Measurements from ENCODE around the gene KIT. TPM values are rescaled to one million over a fixed set of nuclear protein-coding genes. Genes with fewer than 3 reads are reported as not detected.

The KIT gene
- total and polyA plus RNA-seq, 7 donors = 0.19 to 2.1 (median 0.92) TPM

DNA sequence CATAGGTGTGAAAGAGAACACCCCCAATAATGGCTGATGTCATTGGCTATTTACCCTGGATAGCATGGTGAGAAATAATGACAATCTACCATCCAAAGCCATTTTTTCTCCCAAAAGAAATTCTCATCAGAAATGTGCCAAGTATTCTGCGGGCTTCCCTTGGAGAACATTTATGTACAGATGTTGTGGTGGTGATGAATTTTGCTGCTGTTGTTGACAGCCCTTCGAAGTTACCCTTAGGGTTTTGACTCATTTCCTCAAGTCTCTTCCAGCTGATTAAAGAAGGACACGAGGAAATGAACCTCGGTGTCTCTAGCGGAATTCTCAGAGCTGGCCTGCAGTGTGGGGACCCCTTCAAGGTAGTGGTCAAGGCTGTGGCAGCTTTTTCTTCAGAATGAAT lies 3.4 kb downstream of the KIT start:
- WGBS, 3 donors = 57 to 64% (median 63%) methylated on average over 5 of the region's 5 CpGs
- Histone ChIP-seq H3K27ac (no peak overlapping the region), H3K36me3 (ENCODE audit: insufficient read depth in 1 of 2, low read depth in 1 of 2) (no peaks in the 10 kb centered on the region), H3K9me3 (no peaks in the 10 kb centered on the region), H3K4me1 (peaks cover 10% of the 10 kb centered on the region), H3K4me3 (no peak overlapping the region), H3K27me3 (ENCODE audit: insufficient read depth in 3 of 3, low read length in 2 of 3) (peaks cover 0 to 81% (median 2%) of the 10 kb centered on the region in 3 donors)
- no peak for ATAC-seq
- TF ChIP-seq, protein P1, sequence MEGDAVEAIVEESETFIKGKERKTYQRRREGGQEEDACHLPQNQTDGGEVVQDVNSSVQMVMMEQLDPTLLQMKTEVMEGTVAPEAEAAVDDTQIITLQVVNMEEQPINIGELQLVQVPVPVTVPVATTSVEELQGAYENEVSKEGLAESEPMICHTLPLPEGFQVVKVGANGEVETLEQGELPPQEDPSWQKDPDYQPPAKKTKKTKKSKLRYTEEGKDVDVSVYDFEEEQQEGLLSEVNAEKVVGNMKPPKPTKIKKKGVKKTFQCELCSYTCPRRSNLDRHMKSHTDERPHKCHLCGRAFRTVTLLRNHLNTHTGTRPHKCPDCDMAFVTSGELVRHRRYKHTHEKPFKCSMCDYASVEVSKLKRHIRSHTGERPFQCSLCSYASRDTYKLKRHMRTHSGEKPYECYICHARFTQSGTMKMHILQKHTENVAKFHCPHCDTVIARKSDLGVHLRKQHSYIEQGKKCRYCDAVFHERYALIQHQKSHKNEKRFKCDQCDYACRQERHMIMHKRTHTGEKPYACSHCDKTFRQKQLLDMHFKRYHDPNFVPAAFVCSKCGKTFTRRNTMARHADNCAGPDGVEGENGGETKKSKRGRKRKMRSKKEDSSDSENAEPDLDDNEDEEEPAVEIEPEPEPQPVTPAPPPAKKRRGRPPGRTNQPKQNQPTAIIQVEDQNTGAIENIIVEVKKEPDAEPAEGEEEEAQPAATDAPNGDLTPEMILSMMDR (IDR thresholded peaks at IDR 0.05) = no peak
- intact Hi-C loops (cut with DNase I) = no loop called here
- DNase-seq = no peak

DNA sequence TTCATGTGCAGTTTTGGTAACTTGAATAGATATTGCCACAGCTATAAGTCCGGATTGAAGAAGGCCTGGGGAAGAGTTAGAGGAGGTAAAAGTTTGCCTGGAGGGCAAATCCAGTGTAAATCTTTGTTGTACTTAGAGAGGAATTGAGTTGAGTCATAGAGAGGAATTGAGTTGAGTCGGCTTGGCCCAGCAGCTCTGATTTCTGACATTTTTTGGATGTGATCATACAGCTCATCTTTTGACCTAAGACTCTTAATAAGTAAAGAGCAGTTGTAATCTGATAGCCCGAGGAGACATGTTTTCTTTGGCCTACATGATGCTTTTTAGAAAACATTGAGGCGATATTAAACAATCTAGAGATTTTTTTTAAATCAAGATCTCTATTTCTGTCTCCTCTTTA lies 3.9 kb downstream of the KIT start:
- Histone ChIP-seq H3K27me3 (ENCODE audit: insufficient read depth in 3 of 3, low read length in 2 of 3) (peaks cover 0 to 76% (median 2%) of the 10 kb centered on the region in 3 donors), H3K36me3 (ENCODE audit: insufficient read depth in 1 of 2, low read depth in 1 of 2) (no peaks in the 10 kb centered on the region), H3K4me3 (no peak overlapping the region), H3K4me1 (peaks cover 10% of the 10 kb centered on the region), H3K27ac (no peak overlapping the region), H3K9me3 (no peaks in the 10 kb centered on the region)
- intact Hi-C loops (cut with DNase I) = no loop called here
- DNase-seq (no peak), ATAC-seq (no peak)
- 70 to 81% (median 72%) methylated on average over 4 of the region's 4 CpGs for WGBS, 3 donors
- TF ChIP-seq, protein P1 (IDR thresholded peaks at IDR 0.05) = no peak

DNA sequence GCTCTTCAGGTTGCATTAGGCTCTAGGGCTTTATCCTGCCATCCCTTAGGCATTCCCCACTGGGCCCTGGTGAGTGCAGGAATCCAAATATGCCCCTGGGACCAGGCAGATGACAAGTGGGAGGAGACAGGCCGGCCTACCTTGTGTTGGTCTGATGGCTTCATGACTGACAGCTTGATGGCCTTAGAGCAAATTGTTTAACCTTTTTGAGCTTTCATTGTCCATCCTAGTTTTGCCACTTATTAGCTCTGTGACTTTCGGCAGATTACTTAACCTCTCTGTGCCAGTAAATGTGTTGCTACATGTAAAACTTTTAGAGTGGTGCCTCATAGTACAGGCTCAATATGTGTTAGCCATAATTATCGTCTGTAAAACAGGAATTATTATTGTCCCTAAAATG lies 4.4 kb downstream of the KIT start:
- TF ChIP-seq, protein P1 (IDR thresholded peaks at IDR 0.05) = no peak
- H3K4me3 ChIP-seq = no peak overlapping the region
- 91 to 97% (median 96%) methylated on average over 3 of the region's 3 CpGs for WGBS, 3 donors
- H3K4me1 ChIP-seq = peaks cover 10% of the 10 kb centered on the region
- DNase-seq = no peak
- H3K27ac ChIP-seq = no peak overlapping the region
- H3K27me3 ChIP-seq (ENCODE audit: insufficient read depth in 3 of 3, low read length in 2 of 3) = peaks cover 0 to 72% (median 5%) of the 10 kb centered on the region in 3 donors
- intact Hi-C loops (cut with DNase I) = no loop called here
- ATAC-seq = no peak
- H3K36me3 ChIP-seq (ENCODE audit: insufficient read depth in 1 of 2, low read depth in 1 of 2) = no peaks in the 10 kb centered on the region
- H3K9me3 ChIP-seq = no peaks in the 10 kb centered on the region

DNA sequence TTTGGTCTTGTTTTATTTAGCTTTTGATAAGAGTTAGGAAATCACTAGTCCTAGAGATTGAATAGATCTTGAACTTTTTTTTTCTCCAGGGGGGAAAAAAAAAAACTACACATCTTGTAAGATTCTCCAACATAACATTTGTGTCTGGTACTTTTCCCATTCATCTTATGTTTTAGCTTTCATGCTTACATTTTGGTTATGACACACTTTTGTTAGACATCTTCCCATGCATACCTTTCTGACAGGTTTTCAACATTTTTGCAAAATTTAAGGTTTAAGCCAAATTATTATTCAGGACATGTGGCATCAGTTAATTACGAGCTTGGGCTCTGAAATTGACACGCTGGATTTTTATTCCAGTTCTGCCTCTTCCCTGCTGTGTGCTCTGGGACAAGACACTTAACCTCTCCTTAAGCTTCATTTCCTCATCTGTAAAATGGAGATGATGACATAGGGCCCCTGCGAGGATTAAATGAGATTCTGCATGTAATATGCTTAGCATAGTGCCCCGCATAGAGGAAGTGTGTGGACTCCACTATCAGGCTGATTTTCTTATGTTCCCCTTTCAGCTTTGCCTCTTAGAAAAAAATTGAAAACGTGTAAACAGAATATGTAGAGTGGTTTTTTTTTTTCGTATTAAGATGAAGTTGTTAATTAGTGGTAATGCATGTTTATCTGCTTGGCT lies 5.3 kb downstream of the KIT start:
- Histone ChIP-seq H3K4me1 (peaks cover 10% of the 10 kb centered on the region), H3K27ac (no peak overlapping the region), H3K36me3 (ENCODE audit: insufficient read depth in 1 of 2, low read depth in 1 of 2) (no peaks in the 10 kb centered on the region), H3K27me3 (ENCODE audit: insufficient read depth in 3 of 3, low read length in 2 of 3) (peaks cover 0 to 63% (median 5%) of the 10 kb centered on the region in 3 donors), H3K4me3 (no peak overlapping the region), H3K9me3 (no peaks in the 10 kb centered on the region)
- TF ChIP-seq, protein P1 (IDR thresholded peaks at IDR 0.05) = no peak
- WGBS, 3 donors = 69 to 85% (median 70%) methylated on average over 6 of the region's 6 CpGs
- DNase-seq (no peak), ATAC-seq (no peak)
- intact Hi-C loops (cut with DNase I) = no loop called here

DNA sequence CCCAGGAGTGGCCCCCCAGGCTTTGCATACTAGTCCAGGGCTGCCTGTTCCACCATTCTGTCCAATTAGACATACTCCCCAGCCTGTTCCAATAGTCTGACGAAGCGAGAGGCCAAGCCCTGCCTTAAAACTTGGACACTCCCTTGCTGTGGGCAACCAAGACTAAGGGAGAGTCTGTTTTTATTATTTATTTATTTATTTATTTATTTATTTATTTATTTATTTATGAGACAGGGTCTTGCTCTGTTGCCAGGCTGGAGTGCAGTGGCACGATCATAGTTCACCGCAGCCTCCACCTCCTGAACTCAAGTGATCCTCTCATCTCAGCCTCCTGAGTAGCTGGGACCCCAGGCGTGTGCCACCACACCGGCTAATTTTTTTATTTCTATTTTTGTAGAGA lies 6.6 kb downstream of the KIT start:
- no peak for DNase-seq
- WGBS, 3 donors = 95% methylated on average over 6 of the region's 6 CpGs
- no peak overlapping the region for H3K4me3 ChIP-seq
- H3K27ac ChIP-seq = no peak overlapping the region
- no peaks in the 10 kb centered on the region for H3K36me3 ChIP-seq (ENCODE audit: insufficient read depth in 1 of 2, low read depth in 1 of 2)
- H3K27me3 ChIP-seq (ENCODE audit: insufficient read depth in 3 of 3, low read length in 2 of 3) = peaks cover 3 to 49% (median 4%) of the 10 kb centered on the region in 3 donors
- H3K9me3 ChIP-seq = no peaks in the 10 kb centered on the region
- peaks cover 4% of the 10 kb centered on the region for H3K4me1 ChIP-seq
- TF ChIP-seq, protein P1 (IDR thresholded peaks at IDR 0.05) = no peak
- intact Hi-C loops (cut with DNase I) = no loop called here
- ATAC-seq = no peak

All from psoas muscle (tissue), 8 donors.